ENCODE measurements around the gene AZIN2. TPM values are rescaled to one million over a fixed set of nuclear protein-coding genes. Genes with fewer than 3 reads are reported as not detected.
A peak's percentile ranks its signal among the peaks of the same experiment; 100 is the strongest.

The AZIN2 gene
- total and polyA plus RNA-seq, 9 of the 15 experiments (the other 6 are each of a cell fraction or from before 2014, with no cell fraction given), result 0.06 to 0.91 (median 0.42) TPM; not detected in 2

DNA sequence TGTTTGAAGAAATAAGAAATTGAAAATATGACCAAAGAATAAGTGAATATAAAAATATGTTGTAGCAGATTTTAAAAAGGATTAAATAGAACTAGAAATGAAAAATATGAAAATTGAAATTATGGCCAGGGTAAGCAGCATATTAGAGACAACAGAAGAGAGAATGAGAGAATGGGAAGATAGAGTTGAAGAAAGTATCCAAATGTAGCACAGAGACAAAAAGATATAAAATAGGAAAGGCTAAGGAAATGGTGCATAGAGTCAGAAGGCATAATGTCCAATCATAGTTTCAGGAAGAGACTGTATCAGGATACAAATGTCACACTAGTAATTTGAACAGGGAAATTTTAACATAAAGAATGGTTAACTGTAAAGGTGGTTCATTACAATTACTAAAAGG, 29.5 kb downstream of the AZIN2 start:
- H4K20me1 ChIP-seq (replicated peaks; ENCODE audit: control insufficient read depth, insufficient read depth, low read length), result no peaks in the 10 kb centered on the region
- no peak overlapping the region for H3K4me3 ChIP-seq
- ChIA-PET POLR2A (no interaction called here), CTCF (ENCODE audit: low intra/inter-chr PET ratio) (no interaction called here)
- no peaks in the 10 kb centered on the region for H3K9me1 ChIP-seq (ENCODE audit: control insufficient read depth, insufficient read depth, low read length)
- no peak overlapping the region for H3K9ac ChIP-seq (ENCODE audit: insufficient read depth in 1 of 2, low read depth in 2 of 2, low read length in 2 of 2)
- TF ChIP-seq ZNF239 (CRISPR knock-in tag; IDR thresholded peaks at IDR 0.05), result no peak
- TF ChIP-seq PTBP1 (IDR thresholded peaks at IDR 0.05; ENCODE audit: low read depth, low read length), result no peak
- TF ChIP-seq ZFX (CRISPR knock-in tag; IDR thresholded peaks at IDR 0.05), result no peak
- TF ChIP-seq TRIM28 (IDR thresholded peaks at IDR 0.05), result peak; percentile 47; the same call in 1 of the 2 replicates
- TF ChIP-seq ZFP30 (CRISPR knock-in tag; IDR thresholded peaks at IDR 0.05; ENCODE audit: borderline replicate concordance), result peak; percentile 83; the same call in 1 of the 2 replicates
- TF ChIP-seq, protein P1, sequence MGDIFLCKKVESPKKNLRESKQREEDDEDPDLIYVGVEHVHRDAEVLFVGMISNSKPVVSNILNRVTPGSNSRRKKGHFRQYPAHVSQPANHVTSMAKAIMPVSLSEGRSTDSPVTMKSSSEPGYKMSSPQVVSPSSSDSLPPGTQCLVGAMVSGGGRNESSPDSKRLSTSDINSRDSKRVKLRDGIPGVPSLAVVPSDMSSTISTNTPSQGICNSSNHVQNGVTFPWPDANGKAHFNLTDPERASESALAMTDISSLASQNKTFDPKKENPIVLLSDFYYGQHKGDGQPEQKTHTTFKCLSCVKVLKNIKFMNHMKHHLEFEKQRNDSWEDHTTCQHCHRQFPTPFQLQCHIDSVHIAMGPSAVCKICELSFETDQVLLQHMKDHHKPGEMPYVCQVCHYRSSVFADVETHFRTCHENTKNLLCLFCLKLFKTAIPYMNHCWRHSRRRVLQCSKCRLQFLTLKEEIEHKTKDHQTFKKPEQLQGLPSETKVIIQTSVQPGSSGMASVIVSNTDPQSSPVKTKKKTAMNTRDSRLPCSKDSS (IDR thresholded peaks at IDR 0.05; ENCODE audit: low read depth, partially characterized antibody), result peak; percentile 50
- TF ChIP-seq ZNF764 (CRISPR knock-in tag; IDR thresholded peaks at IDR 0.05; ENCODE audit: low read depth), result no peak
- no peaks in the 10 kb centered on the region for H3K79me2 ChIP-seq (ENCODE audit: control insufficient read depth, insufficient read depth, low read length)
- ATAC-seq, result no peak
- peaks cover 5 to 9% of the 10 kb centered on the region in 2 experiments; a peak in 3 of 5 replicates for H3K27me3 ChIP-seq (ENCODE audit: control insufficient read depth in 2 of 2, insufficient read depth in 2 of 2, low read length in 2 of 2)
- no peak overlapping the region for H3K4me2 ChIP-seq (ENCODE audit: insufficient read depth, low read length)
- H3K27ac ChIP-seq (ENCODE audit: extremely low read depth, low read depth, low read length), result no peak overlapping the region
- no peaks in the 10 kb centered on the region for H3K36me3 ChIP-seq (ENCODE audit: control insufficient read depth, insufficient read depth, low read length)
- no peaks in the 10 kb centered on the region for H3K4me1 ChIP-seq (replicated peaks in 1 of 2; ENCODE audit: control insufficient read depth in 2 of 2, insufficient read depth in 2 of 2, low read length in 2 of 2)
- in situ Hi-C loops (cut with MboI) (no loop called here), intact Hi-C loops (cut with micrococcal nuclease) (no loop called here)
- no peak for DNase-seq (ENCODE audit: extremely low read depth in 1 of 4, low spot score in 3 of 4)
- no peak overlapping the region for H2AFZ ChIP-seq (ENCODE audit: low read depth, low read length)
- FAIRE-seq, result no peak
- no peaks in the 10 kb centered on the region for H3K9me3 ChIP-seq (replicated peaks; ENCODE audit: control insufficient read depth, insufficient read depth, low read depth, low read length)
- BruUV-seq (replicated peaks), result no TSS peak

All from K562 (cell line).